ENCODE measurements around the gene IRAK3. TPM values are rescaled to one million over a fixed set of nuclear protein-coding genes. Genes with fewer than 3 reads are reported as not detected.

The IRAK3 gene
- total and polyA plus RNA-seq, 2 donors (not counting 1 experiment from before 2014, with no cell fraction given), result 3.9 to 4.3 TPM

DNA sequence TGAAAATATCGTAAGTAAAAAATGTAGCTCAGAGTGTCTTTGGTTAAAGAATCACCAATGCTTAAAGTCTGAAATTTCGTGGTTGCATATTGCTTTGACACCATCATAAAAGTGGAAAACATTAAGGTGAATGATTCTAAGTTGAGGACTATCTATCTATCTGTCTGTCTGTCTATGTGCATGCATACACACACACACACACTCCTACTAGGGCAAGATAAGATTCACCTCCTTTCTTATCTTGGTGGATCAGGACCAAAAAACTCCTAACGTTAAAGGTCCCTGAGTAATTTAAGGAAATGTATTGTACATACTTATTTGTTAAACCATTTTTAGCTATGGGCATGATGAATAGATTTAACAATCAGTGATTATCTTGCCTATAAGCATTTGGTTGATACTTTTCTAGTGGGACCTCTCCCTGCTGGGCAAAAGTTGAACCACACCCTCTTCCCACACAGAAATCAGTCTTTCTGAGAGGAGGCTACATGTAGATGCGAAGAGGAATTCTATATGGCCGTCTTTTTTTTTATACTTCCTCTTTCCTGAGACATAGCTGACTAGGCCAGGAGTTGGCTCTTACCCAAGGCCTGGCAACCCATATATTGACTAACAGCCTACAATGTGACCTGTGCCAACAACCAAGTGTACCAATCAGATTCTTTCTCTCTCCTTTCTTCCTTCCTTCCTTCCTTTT is 39.2 kb upstream of the IRAK3 start:
- ATAC-seq (ENCODE audit: low read depth) (no peak), DNase-seq (no peak)
- peak overlapping the region; percentile 59 for H3K27ac Mint-ChIP-seq

More for the DNA sequence above, 39.2 kb upstream of the IRAK3 start:
- H2AFZ ChIP-seq (ENCODE audit: insufficient read depth, low read depth, low read length, poor library complexity, severe bottlenecking), result no peak overlapping the region
- ChIA-PET POLR2A (no interaction called here), CTCF (no interaction called here)
- intact Hi-C loops (cut with micrococcal nuclease), result loop anchor here (10.0 kb wide), 1 partner anchor 545 kb away; no protein-coding TSS in a partner anchor
- peaks cover 5 to 20% of the 10 kb centered on the region in 2 donors for H3K4me1 ChIP-seq (ENCODE audit: control insufficient read depth in 2 of 2, insufficient read depth in 2 of 2, low read length in 2 of 2)
- H4K20me1 ChIP-seq (ENCODE audit: control insufficient read depth, insufficient read depth, low read length, poor library complexity, severe bottlenecking), result peaks cover 48% of the 10 kb centered on the region
- no peak overlapping the region for H3K9ac ChIP-seq (ENCODE audit: low read length)
- no peak overlapping the region for H3K4me3 ChIP-seq (ENCODE audit: control extremely low read depth in 1 of 5, extremely low read depth in 1 of 5, insufficient read depth in 1 of 5, low read depth in 2 of 5, low read length in 4 of 5)
- H3K79me2 ChIP-seq (ENCODE audit: control insufficient read depth, insufficient read depth, low read length), result peaks cover 38% of the 10 kb centered on the region
- WGBS (ENCODE audit: insufficient coverage), result 43% methylated on average over 1 of the region's 5 CpGs
- H3K27ac ChIP-seq (ENCODE audit: low read length in 2 of 2), result peak overlapping the region in 1 of 2 donors; percentile 26
- no peak overlapping the region for H3K4me3 Mint-ChIP-seq
- H3K36me3 ChIP-seq (replicated peaks in 1 of 2; ENCODE audit: control extremely low read depth in 1 of 2, control insufficient read depth in 1 of 2, extremely low read depth in 1 of 2, insufficient read depth in 2 of 2, low read length in 1 of 2), result peaks cover 10 to 45% of the 10 kb centered on the region in 2 experiments
- H3K9me3 Mint-ChIP-seq (ENCODE audit: insufficient read depth), result no peaks in the 10 kb centered on the region
- no peak overlapping the region for H3K4me2 ChIP-seq (replicated peaks; ENCODE audit: low read depth, low read length, poor library complexity, severe bottlenecking)
- no peaks in the 10 kb centered on the region for H3K27me3 Mint-ChIP-seq
- no peaks in the 10 kb centered on the region for H3K27me3 ChIP-seq (replicated peaks in 1 of 4; ENCODE audit: control extremely low read depth in 1 of 4, control insufficient read depth in 3 of 4, insufficient read depth in 4 of 4, low read length in 3 of 4)
- TF ChIP-seq CTCF (IDR thresholded peaks at IDR 0.05), result no peak
- no peak for TF ChIP-seq EZH2 (IDR thresholded peaks at IDR 0.05; ENCODE audit: borderline replicate concordance, insufficient read depth, low read depth, low read length, poor library complexity, severe bottlenecking)
- H3K4me1 Mint-ChIP-seq, result peaks cover 24% of the 10 kb centered on the region
- peaks cover 0 to 4% (median 1%) of the 10 kb centered on the region in 3 donors for H3K9me3 ChIP-seq (ENCODE audit: control extremely low read depth in 1 of 3, control insufficient read depth in 2 of 3, insufficient read depth in 1 of 3, low read length in 2 of 3)

Measured in B cell (primary cell).